Liver (tissue), 9 donors: ENCODE measurements around the gene SYNPO2. TPM values are rescaled to one million over a fixed set of nuclear protein-coding genes. Genes with fewer than 3 reads are reported as not detected.
A peak's percentile ranks its signal among the peaks of the same experiment; 100 is the strongest.

ENCODE experiments used
- DNase-seq: peaks from one replicate; pipeline ENCODE4 v3.0.0-alpha.2; 2017; ENCODE audit warnings: low spot score
- H3K27ac ChIP-seq, 2 donors: one replicate each; pipeline ENCODE4 v1.7.0; 2013; ENCODE audit warnings: inconsistent platforms in 2 of 2, low read length in 2 of 2, control low read depth in 1 of 2, low read depth in 1 of 2, mild to moderate bottlenecking in 1 of 2
- H3K27me3 ChIP-seq, 4 donors: one replicate each; pipeline versions ENCODE4 v1.6.1 to v1.7.0; 2013; ENCODE audit warnings: low read length in 3 of 4, inconsistent platforms in 1 of 4, mild to moderate bottlenecking in 1 of 4, moderate library complexity in 1 of 4; ENCODE audit not compliant: control insufficient read depth in 4 of 4, insufficient read depth in 4 of 4
- H3K36me3 ChIP-seq, 4 donors: one replicate each; pipeline versions ENCODE4 v1.6.1 to v1.7.0; 2013; ENCODE audit warnings: low read length in 3 of 4, mild to moderate bottlenecking in 3 of 4, low read depth in 1 of 4, moderate library complexity in 1 of 4; ENCODE audit not compliant: control insufficient read depth in 4 of 4, insufficient read depth in 3 of 4
- H3K4me1 ChIP-seq, 4 donors: one replicate each; pipeline versions ENCODE4 v1.6.1 to v1.7.0; 2013; ENCODE audit warnings: low read length in 3 of 4, mild to moderate bottlenecking in 3 of 4, moderate library complexity in 1 of 4; ENCODE audit not compliant: control insufficient read depth in 4 of 4, insufficient read depth in 4 of 4
- H3K4me3 ChIP-seq, 3 donors: one replicate each; pipeline versions ENCODE4 v1.6.1 to v1.7.0; 2013; ENCODE audit warnings: low read length in 3 of 3, control low read depth in 1 of 3, low read depth in 1 of 3, mild to moderate bottlenecking in 1 of 3
- H3K9ac ChIP-seq, 2 donors: one replicate each; pipeline ENCODE4 v1.7.0; 2013; ENCODE audit warnings: low read length in 2 of 2, mild to moderate bottlenecking in 2 of 2, moderate library complexity in 2 of 2, control low read depth in 1 of 2, low read depth in 1 of 2
- H3K9me3 ChIP-seq, 4 donors: one replicate each; pipeline versions ENCODE4 v1.6.1 to v1.7.0; 2013; ENCODE audit warnings: low read length in 3 of 4; ENCODE audit not compliant: control insufficient read depth in 4 of 4
- ATF3 ChIP-seq: IDR thresholded peaks from 2 replicates; pipeline ENCODE4 v1.6.1; 2016; ENCODE audit warnings: antibody characterized with exemption
- CTCF ChIP-seq: fragments of 150-350 bp; IDR thresholded peaks from 2 replicates; pipeline ENCODE4 v1.5.1; 2017; ENCODE audit warnings: improper control_type of control experiment, low read depth, low read length; ENCODE audit not compliant: missing input control
- EGR1 ChIP-seq, 2 donors: IDR thresholded peaks; 2 replicates each; pipeline ENCODE4 v1.6.1; 2016 to 2018; ENCODE audit warnings: antibody characterized with exemption in 2 of 2, low read depth in 2 of 2
- FOXA2 ChIP-seq: IDR thresholded peaks from 2 replicates; pipeline ENCODE4 v1.6.1; 2016; ENCODE audit warnings: antibody characterized with exemption
- GABPA ChIP-seq, 2 donors: IDR thresholded peaks in 1 of 2; conservative IDR thresholded peaks in 1 of 2; 2 replicates each; pipeline ENCODE4 v1.6.1; 2016; ENCODE audit warnings: antibody characterized with exemption in 2 of 2, mild to moderate bottlenecking in 1 of 2, moderate library complexity in 1 of 2
- HNF4A ChIP-seq, 2 donors: conservative IDR thresholded peaks; 2 replicates each; pipeline ENCODE4 v1.6.1; 2016; ENCODE audit warnings: antibody characterized with exemption in 2 of 2, mild to moderate bottlenecking in 2 of 2
- HNF4G ChIP-seq: IDR thresholded peaks from 2 replicates; pipeline ENCODE4 v1.6.1; 2016; ENCODE audit warnings: antibody characterized with exemption
- JUND ChIP-seq, 2 donors: IDR thresholded peaks; 2 replicates each; pipeline ENCODE4 v1.6.1; 2016; ENCODE audit warnings: antibody characterized with exemption in 2 of 2
- MAX ChIP-seq: IDR thresholded peaks from 2 replicates; pipeline ENCODE4 v1.6.1; 2016; ENCODE audit warnings: antibody characterized with exemption
- NR2F2 ChIP-seq: IDR thresholded peaks from 2 replicates; pipeline ENCODE4 v1.6.1; 2016; ENCODE audit warnings: antibody characterized with exemption
- RAD21 ChIP-seq, 2 donors: IDR thresholded peaks; 2 replicates each; pipeline ENCODE4 v1.6.1; 2016; ENCODE audit warnings: antibody characterized with exemption in 2 of 2, mild to moderate bottlenecking in 2 of 2
- REST ChIP-seq: IDR thresholded peaks from 2 replicates; pipeline ENCODE4 v1.6.1; 2016; ENCODE audit warnings: antibody characterized with exemption, mild to moderate bottlenecking
- RXRA ChIP-seq, 2 donors: IDR thresholded peaks; 2 replicates each; pipeline ENCODE4 v1.6.1; 2017 to 2018; ENCODE audit warnings: antibody characterized with exemption in 2 of 2, mild to moderate bottlenecking in 1 of 2
- SP1 ChIP-seq: IDR thresholded peaks from 2 replicates; pipeline ENCODE4 v1.6.1; 2018; ENCODE audit warnings: antibody characterized with exemption, mild to moderate bottlenecking
- TAF1 ChIP-seq: conservative IDR thresholded peaks from 2 replicates; pipeline ENCODE4 v1.6.1; 2016; ENCODE audit warnings: antibody characterized with exemption, mild to moderate bottlenecking
- YY1 ChIP-seq: IDR thresholded peaks from 2 replicates; pipeline ENCODE4 v1.6.1; 2016; ENCODE audit warnings: antibody characterized with exemption, mild to moderate bottlenecking
- WGBS: extraction: QIAGEN DNeasy Blood & Tissue Kit; methylation state at CpG from one replicate; pipeline ENCODE4 v1.1.7; 2013; 5-methylcytosine and 5-hydroxymethylcytosine counted together
- polyA plus RNA-seq, 2 donors: library from polyadenylated mRNA; stranded (reverse) in 1 of 2; unstranded in 1 of 2; fragments of 200-250 nt in 1 of 2; fragments of >200 nt in 1 of 2; fragmentation: Nextera tagmentation in 1 of 2; extraction: Ambion mirVana in 1 of 2; gene quantifications; one replicate each; pipeline versions ENCODE4 v1.2.1 to v1.2.3, GENCODE V29; 2013 to 2015
- total RNA-seq, 2 donors: library from RNA; depleted of rRNA; stranded (reverse); fragments of >200 nt; gene quantifications; one replicate each; pipeline ENCODE4 v1.2.3, GENCODE V29; 2014
- donor health status: healthy.
- donor health status: healthy.
- donor health status: healthy.
- donor health status: healthy.
- donor health status: healthy.

The SYNPO2 gene
- total and polyA plus RNA-seq, 4 donors, result 2.4 to 10.9 (median 3.4) TPM

- TF ChIP-seq SP1, result no peak
- TF ChIP-seq MAX, result no peak
These were observed 212.0 kb downstream of the SYNPO2 start (continued) for GRCh38 chr4:119100655-119101054.

- no peak overlapping the region for H3K4me3 ChIP-seq
- DNase-seq, result no peak
- no peaks in the 10 kb centered on the region for H3K9me3 ChIP-seq
- H3K9ac ChIP-seq, result no peak overlapping the region
- H3K36me3 ChIP-seq, result no peaks in the 10 kb centered on the region
- WGBS, result 50% methylated on average over 2 of the region's 2 CpGs
- no peaks in the 10 kb centered on the region for H3K27me3 ChIP-seq
- H3K4me1 ChIP-seq, result peaks cover 0 to 1% (median 0%) of the 10 kb centered on the region in 4 donors
- H3K27ac ChIP-seq, result no peak overlapping the region
- TF ChIP-seq JUND (IDR thresholded peaks at IDR 0.05), result peak; percentile 26 to 63
- TF ChIP-seq RAD21 (IDR thresholded peaks at IDR 0.05), result peak in 1 of 2 donors; percentile 7
- no peak for TF ChIP-seq REST
- peak in 1 of 2 donors; percentile 13 for TF ChIP-seq RXRA (IDR thresholded peaks at IDR 0.05)
These were observed 214.6 kb downstream of the SYNPO2 start for GRCh38 chr4:119103263-119103662.

GRCh38 chr4:119104644-119105273, 216.1 kb downstream of the SYNPO2 start:
- no peak overlapping the region for H3K4me3 ChIP-seq
- no peaks in the 10 kb centered on the region for H3K4me1 ChIP-seq
- no peaks in the 10 kb centered on the region for H3K27me3 ChIP-seq
- no peak overlapping the region for H3K9ac ChIP-seq
- TF ChIP-seq HNF4A (conservative IDR thresholded peaks at IDR 0.05) (no peak), MAX (no peak), ATF3 (no peak), FOXA2 (no peak), RAD21 (IDR thresholded peaks at IDR 0.05) (no peak), YY1 (no peak), TAF1 (no peak), RXRA (IDR thresholded peaks at IDR 0.05) (no peak), GABPA (IDR thresholded peaks at IDR 0.05 in 1 of 2, conservative IDR thresholded peaks at IDR 0.05 in 1 of 2) (no peak), CTCF (no peak), HNF4G (no peak), REST (no peak), JUND (IDR thresholded peaks at IDR 0.05) (no peak), EGR1 (IDR thresholded peaks at IDR 0.05; ENCODE audit: low read depth in 2 of 2) (no peak), NR2F2 (no peak)
- H3K9me3 ChIP-seq, result no peaks in the 10 kb centered on the region
- H3K27ac ChIP-seq, result no peak overlapping the region
- 76% methylated on average over 4 of the region's 4 CpGs for WGBS
- DNase-seq, result no peak
- H3K36me3 ChIP-seq, result no peaks in the 10 kb centered on the region
